Gastrocnemius medialis (tissue), 4 donors: ENCODE data around the gene SCLY. TPM values are rescaled to one million over a fixed set of nuclear protein-coding genes. Genes with fewer than 3 reads are reported as not detected.

Source experiments
- ATAC-seq, 2 donors: fragments of 150-250 bp; one replicate each; pipeline ENCODE4 v1.9.1; 2016
- DNase-seq, 2 donors: peaks; one replicate each; pipeline ENCODE4 v3.0.0-alpha.2; 2019
- H3K27ac ChIP-seq, 4 donors: fragments of 200-600 bp; sonication (generic); 1 replicate in 1 of 4; 2 replicates in 3 of 4; pipeline ENCODE4 v1.5.1; 2016 to 2018; ENCODE audit warnings: mild to moderate bottlenecking in 2 of 4, moderate library complexity in 1 of 4
- H3K27me3 ChIP-seq, 3 donors: fragments of 200-600 bp; sonication (generic) in 2 of 3; 1 replicate in 1 of 3; 2 replicates in 2 of 3; pipeline versions ENCODE4 v1.5.1 to v1.6.0; 2016 to 2019; ENCODE audit warnings: mild to moderate bottlenecking in 1 of 3, moderate library complexity in 1 of 3
- H3K36me3 ChIP-seq, 2 donors: fragments of 200-600 bp; sonication (generic) in 1 of 2; one replicate each; pipeline ENCODE4 v1.5.1; 2017 to 2018
- H3K4me1 ChIP-seq, 2 donors: fragments of 200-600 bp; sonication (generic) in 1 of 2; one replicate each; pipeline ENCODE4 v1.5.1; 2016 to 2017; ENCODE audit warnings: mild to moderate bottlenecking in 2 of 2
- H3K4me3 ChIP-seq, 4 donors: fragments of 200-600 bp; sonication (generic) in 3 of 4; 1 replicate in 1 of 4; 2 replicates in 3 of 4; pipeline ENCODE4 v1.5.1; 2016 to 2019; ENCODE audit warnings: mild to moderate bottlenecking in 2 of 4
- H3K9me3 ChIP-seq, 3 donors: fragments of 200-600 bp; sonication (generic) in 2 of 3; 1 replicate in 1 of 3; 2 replicates in 2 of 3; pipeline ENCODE4 v1.5.1; 2016 to 2019
- POLR2A ChIP-seq, 2 donors: fragments of 450-650 bp; IDR thresholded peaks; one replicate each; pipeline ENCODE4 v1.6.1; 2017; ENCODE audit warnings: antibody characterized with exemption in 2 of 2, mild to moderate bottlenecking in 2 of 2, moderate library complexity in 2 of 2
- in situ Hi-C, 4 donors: fragments of 200-750 bp; cut with MboI; loops; one replicate each; pipeline versions ENCODE4 v1.15.0 to v1.8.0; 2017; ENCODE audit warnings: low sequenced_read_pairs in 4 of 4
- intact Hi-C: fragments of 100-400 bp; cut with DNase I; formaldehyde crosslinking; loops from one replicate; pipeline ENCODE4 v1.15.1; 2023; ENCODE audit warnings: low total_unique reads
- total RNA-seq, 4 donors: library from RNA; depleted of rRNA; stranded (reverse); fragments of >200 nt; gene quantifications; one replicate each; pipeline versions ENCODE4 v1.1.0 to v1.2.3, GENCODE V29; 2016
- TF ChIP-seq, protein P1 (sequence below), 5 experiments: fragments of 450-650 bp in 3 of 5; fragments of 200-600 bp in 2 of 5; sonication (generic) in 2 of 5; IDR thresholded peaks in 4 of 5; conservative IDR thresholded peaks in 1 of 5; 1 replicate in 4 of 5; 2 replicates in 1 of 5; pipeline ENCODE4 v1.5.1; 2016 to 2019; ENCODE audit warnings: antibody characterized with exemption in 5 of 5, mild to moderate bottlenecking in 3 of 5, moderate library complexity in 3 of 5

SCLY gene
- total RNA-seq, 4 donors from 2014 or later: 3.3 to 9.7 (median 5.6) TPM

DNA sequence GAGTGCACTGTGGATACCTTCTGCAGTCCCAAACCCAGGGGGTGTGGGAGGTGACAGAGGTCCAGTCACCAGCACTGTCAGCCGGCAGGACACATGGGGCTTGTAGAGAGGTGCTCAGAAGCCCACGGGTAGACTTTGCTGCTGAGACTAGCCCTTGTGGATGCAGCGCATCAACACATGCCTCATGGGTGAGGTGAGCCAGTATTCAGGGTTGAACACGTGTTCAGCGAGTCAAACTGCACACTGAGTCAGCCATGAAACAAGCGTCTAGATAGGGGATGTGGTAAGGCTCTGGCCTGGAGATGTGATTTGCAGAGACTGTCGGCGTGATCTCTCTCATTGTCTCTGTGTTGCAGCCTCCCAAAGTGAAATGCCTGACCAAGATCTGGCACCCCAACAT, 35.8 kb upstream of the SCLY start:
- no peaks in the 10 kb centered on the region for H3K9me3 ChIP-seq
- H3K4me3 ChIP-seq: no peak overlapping the region
- TF ChIP-seq, protein P1, sequence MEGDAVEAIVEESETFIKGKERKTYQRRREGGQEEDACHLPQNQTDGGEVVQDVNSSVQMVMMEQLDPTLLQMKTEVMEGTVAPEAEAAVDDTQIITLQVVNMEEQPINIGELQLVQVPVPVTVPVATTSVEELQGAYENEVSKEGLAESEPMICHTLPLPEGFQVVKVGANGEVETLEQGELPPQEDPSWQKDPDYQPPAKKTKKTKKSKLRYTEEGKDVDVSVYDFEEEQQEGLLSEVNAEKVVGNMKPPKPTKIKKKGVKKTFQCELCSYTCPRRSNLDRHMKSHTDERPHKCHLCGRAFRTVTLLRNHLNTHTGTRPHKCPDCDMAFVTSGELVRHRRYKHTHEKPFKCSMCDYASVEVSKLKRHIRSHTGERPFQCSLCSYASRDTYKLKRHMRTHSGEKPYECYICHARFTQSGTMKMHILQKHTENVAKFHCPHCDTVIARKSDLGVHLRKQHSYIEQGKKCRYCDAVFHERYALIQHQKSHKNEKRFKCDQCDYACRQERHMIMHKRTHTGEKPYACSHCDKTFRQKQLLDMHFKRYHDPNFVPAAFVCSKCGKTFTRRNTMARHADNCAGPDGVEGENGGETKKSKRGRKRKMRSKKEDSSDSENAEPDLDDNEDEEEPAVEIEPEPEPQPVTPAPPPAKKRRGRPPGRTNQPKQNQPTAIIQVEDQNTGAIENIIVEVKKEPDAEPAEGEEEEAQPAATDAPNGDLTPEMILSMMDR (IDR thresholded peaks at IDR 0.05 in 4 of 5, conservative IDR thresholded peaks at IDR 0.05 in 1 of 5): no peak
- no peak for TF ChIP-seq POLR2A (IDR thresholded peaks at IDR 0.05)
- intact Hi-C loops: no loop called here
- in situ Hi-C loops: no loop called here
- peaks cover 0 to 14% of the 10 kb centered on the region in 2 donors for H3K36me3 ChIP-seq
- no peak for ATAC-seq
- H3K27ac ChIP-seq: no peak overlapping the region
- no peaks in the 10 kb centered on the region for H3K27me3 ChIP-seq
- peaks cover 8 to 12% of the 10 kb centered on the region in 2 donors for H3K4me1 ChIP-seq
- DNase-seq: no peak

DNA sequence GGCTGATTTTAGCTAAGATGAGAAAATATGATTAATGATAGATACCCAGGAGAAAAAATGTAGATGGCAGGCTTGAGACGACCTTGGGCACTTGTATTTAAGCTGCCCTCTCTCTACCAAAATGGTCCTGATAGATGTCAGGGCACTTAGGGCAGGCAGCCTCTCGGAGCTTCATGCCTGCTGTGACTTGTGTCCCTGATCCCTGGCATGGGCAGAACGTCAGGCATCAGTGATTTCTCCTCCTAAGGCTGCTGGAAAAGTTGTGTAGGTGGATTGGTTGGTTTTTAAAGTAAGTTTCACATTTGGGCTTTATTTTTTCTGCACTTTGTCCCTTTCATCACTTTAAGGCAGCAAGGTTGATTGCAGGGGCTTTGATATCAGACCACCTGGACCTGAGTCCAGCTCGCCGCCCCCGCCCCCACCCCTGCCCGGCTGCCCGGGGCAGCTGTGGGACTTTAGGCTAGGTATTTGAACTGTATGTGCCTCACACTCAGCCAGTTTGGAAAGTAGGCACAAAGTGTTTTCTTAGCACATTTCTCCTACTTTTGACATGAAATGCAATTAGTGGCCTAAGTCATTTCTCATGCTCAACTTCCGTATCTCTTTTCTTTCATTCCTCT, 35.0 kb upstream of the SCLY start:
- Histone ChIP-seq H3K4me1 (peaks cover 8 to 12% of the 10 kb centered on the region in 2 donors), H3K27ac (no peak overlapping the region), H3K36me3 (peaks cover 0 to 23% of the 10 kb centered on the region in 2 donors), H3K9me3 (no peaks in the 10 kb centered on the region), H3K4me3 (no peak overlapping the region), H3K27me3 (no peaks in the 10 kb centered on the region)
- TF ChIP-seq POLR2A (IDR thresholded peaks at IDR 0.05): no peak
- TF ChIP-seq, protein P1 (IDR thresholded peaks at IDR 0.05 in 4 of 5, conservative IDR thresholded peaks at IDR 0.05 in 1 of 5): no peak
- in situ Hi-C loops: no loop called here
- no peak for ATAC-seq
- DNase-seq: no peak
- intact Hi-C loops: no loop called here

DNA sequence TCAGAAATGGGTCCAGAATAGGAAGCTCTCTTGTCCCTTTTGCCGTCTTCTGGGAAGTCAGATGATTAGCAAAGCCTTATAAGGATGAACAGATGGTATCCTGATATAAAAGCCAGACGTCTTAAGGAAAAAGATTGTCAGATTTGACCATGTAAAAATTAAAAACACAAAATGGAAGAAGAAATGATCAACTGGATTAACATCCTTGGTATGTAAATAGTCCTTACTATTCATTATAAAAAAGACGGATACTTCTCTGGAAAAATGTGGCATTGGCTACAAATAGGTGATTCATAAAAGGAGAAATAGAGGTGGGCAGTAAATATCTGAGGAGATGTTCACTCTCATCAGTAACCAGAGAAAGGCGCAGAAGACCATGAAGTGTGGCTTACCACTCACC, 33.7 kb upstream of the SCLY start:
- DNase-seq (no peak), ATAC-seq (no peak)
- H3K27ac ChIP-seq: no peak overlapping the region
- peaks cover 0 to 35% of the 10 kb centered on the region in 2 donors for H3K36me3 ChIP-seq
- no peak for TF ChIP-seq POLR2A (IDR thresholded peaks at IDR 0.05)
- TF ChIP-seq, protein P1 (IDR thresholded peaks at IDR 0.05 in 4 of 5, conservative IDR thresholded peaks at IDR 0.05 in 1 of 5): no peak
- H3K4me1 ChIP-seq: peaks cover 0 to under 1% of the 10 kb centered on the region in 2 donors
- H3K27me3 ChIP-seq: no peaks in the 10 kb centered on the region
- intact Hi-C loops (no loop called here), in situ Hi-C loops (no loop called here)
- H3K4me3 ChIP-seq: no peak overlapping the region
- H3K9me3 ChIP-seq: no peaks in the 10 kb centered on the region

DNA sequence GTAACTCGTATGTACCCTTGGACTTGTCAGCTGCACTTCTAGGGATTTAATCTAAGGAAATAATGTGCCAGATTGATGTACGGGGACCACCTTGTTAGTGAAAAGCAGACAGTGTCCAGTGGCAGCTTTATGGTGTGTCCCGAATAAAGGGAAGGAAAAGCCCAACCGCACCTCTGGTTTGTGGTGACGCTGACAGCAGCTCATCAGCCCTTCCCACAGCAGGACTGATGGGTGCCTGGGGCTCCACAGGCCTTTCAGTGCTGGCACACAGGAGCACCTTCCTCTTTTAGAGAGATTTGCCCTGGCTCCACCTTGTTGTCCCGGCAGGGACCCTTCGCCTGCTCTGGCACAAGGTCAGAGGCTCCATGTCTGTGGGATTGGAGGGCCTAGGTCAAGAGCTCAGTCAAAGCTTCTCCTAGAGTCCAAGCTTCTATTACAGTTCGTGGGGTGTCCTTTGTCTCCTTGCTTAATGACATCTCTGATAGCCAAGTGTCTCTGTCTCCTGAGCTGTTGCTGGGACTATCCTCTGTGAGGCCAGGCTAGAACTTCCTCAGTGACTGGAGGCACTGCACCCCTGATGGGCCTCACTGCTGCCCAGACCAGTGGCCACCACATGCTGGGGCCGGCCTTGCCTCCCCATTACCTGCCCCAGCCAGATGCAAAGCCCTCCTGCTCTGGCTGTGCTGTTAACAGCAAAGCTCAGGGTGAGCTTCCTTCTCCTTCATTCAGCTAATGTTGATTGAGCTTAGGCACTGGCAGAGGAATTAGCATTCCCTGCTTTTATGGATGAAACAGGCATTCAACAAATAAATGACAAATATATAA, 33.0 kb upstream of the SCLY start:
- Histone ChIP-seq H3K4me1 (no peaks in the 10 kb centered on the region), H3K27me3 (no peaks in the 10 kb centered on the region), H3K9me3 (no peaks in the 10 kb centered on the region), H3K36me3 (peaks cover 0 to 42% of the 10 kb centered on the region in 2 donors), H3K4me3 (no peak overlapping the region), H3K27ac (no peak overlapping the region)
- no peak for TF ChIP-seq POLR2A (IDR thresholded peaks at IDR 0.05)
- TF ChIP-seq, protein P1 (IDR thresholded peaks at IDR 0.05 in 4 of 5, conservative IDR thresholded peaks at IDR 0.05 in 1 of 5): no peak
- in situ Hi-C loops (no loop called here), intact Hi-C loops (no loop called here)
- ATAC-seq: no peak
- DNase-seq: no peak
